Neural crest cell (in vitro differentiated cells): ENCODE results near the gene NELFB. TPM values are rescaled to one million over a fixed set of nuclear protein-coding genes. Genes with fewer than 3 reads are reported as not detected.

Experiments used
- DNase-seq: peaks from one replicate; pipeline ENCODE4 v3.0.0; 2021; ENCODE audit warnings: low read depth, mixed read lengths, low spot score
- H3K27ac Mint-ChIP-seq: one replicate; pipeline ENCODE4 v1.8.0; 2021; ENCODE audit warnings: mild to moderate bottlenecking, mixed read lengths; ENCODE audit not compliant: unreplicated experiment
- H3K27me3 Mint-ChIP-seq: 2 replicates; pipeline ENCODE4 v1.8.0; 2021; ENCODE audit warnings: low read depth, mild to moderate bottlenecking, mixed read lengths
- H3K36me3 Mint-ChIP-seq: 2 replicates; pipeline ENCODE4 v1.8.0; 2021; ENCODE audit warnings: low read depth, mild to moderate bottlenecking, mixed read lengths
- H3K4me1 Mint-ChIP-seq: 2 replicates; pipeline ENCODE4 v1.8.0; 2021; ENCODE audit warnings: mixed read lengths
- H3K4me3 Mint-ChIP-seq: one replicate; pipeline ENCODE4 v1.8.0; 2021; ENCODE audit warnings: mild to moderate bottlenecking, mixed read lengths
- H3K9me3 Mint-ChIP-seq: 2 replicates; pipeline ENCODE4 v1.8.0; 2021; ENCODE audit warnings: mixed read lengths
- CTCF ChIP-seq: fragments of 200-600 bp; sonication (generic); conservative IDR thresholded peaks from 2 replicates; pipeline ENCODE4 v1.5.0; 2021; ENCODE audit warnings: antibody characterized with exemption, mild to moderate bottlenecking
- total RNA-seq: library from RNA; stranded (reverse); gene quantifications from 2 replicates; pipeline ENCODE4 v1.2.1, GENCODE V29; 2021

The NELFB gene
- total RNA-seq, 1 donor from 2014 or later: 79.0 TPM

- DNase-seq: no peak
- peaks cover 3% of the 10 kb centered on the region for H3K27me3 Mint-ChIP-seq
- H3K36me3 Mint-ChIP-seq: no peaks in the 10 kb centered on the region
- no peak for TF ChIP-seq CTCF
- H3K27ac Mint-ChIP-seq: no peak overlapping the region
- peaks cover 4% of the 10 kb centered on the region for H3K4me1 Mint-ChIP-seq
- H3K4me3 Mint-ChIP-seq: no peak overlapping the region
- no peaks in the 10 kb centered on the region for H3K9me3 Mint-ChIP-seq
These were observed 25.9 kb upstream of the NELFB start for GRCh38 chr9:137228968-137229896.

- Mint-ChIP-seq H3K27me3 (peaks cover 3% of the 10 kb centered on the region), H3K4me1 (peaks cover 4% of the 10 kb centered on the region), H3K4me3 (no peak overlapping the region), H3K36me3 (no peaks in the 10 kb centered on the region), H3K27ac (no peak overlapping the region), H3K9me3 (no peaks in the 10 kb centered on the region)
- DNase-seq: no peak
- TF ChIP-seq CTCF: no peak
These were observed 25.0 kb upstream of the NELFB start for GRCh38 chr9:137229903-137230704.

DNA sequence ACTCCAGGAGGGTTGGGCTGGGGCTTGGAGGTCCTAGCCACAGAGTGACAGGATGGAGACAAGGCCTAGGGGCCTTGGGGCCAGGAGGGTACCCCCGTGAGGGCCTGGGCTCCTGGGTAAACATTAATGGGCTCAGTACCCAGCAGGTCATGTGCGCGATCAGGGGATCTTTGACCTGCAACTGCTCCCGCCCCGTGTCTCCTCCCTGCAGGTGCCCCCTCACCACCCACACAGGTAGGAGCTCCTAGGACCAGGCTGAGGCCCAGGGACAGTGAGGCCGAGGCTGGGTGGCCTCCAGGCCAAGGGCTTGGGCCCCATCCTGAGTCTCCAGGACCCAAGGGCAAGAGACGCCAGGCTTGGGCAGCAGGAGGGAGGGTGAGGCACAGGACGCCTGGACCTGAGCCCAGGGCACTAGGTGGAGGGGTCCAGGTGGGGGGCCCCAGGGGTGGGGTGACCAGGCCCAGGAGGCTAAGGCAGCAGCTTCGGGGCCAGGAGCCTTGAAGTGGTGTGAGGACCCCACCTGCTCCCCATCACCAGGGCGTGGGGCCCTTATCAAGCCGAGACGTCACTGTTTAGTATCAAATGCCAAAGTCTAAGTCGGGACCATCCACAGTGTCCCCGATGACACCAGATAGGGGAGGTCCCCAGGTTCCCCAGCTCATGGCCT lies 24.3 kb upstream of the NELFB start, which contains the start of gene SLC34A3:
TSS of gene SLC34A3 (plus strand) at position 197 of the 667 bp plus-strand sequence. CDS start 802 bp downstream, outside the sequence.
- DNase-seq: no peak
- Mint-ChIP-seq H3K36me3 (no peaks in the 10 kb centered on the region), H3K27ac (no peak within 1 kb of the TSS), H3K27me3 (peaks cover 3% of the 10 kb centered on the region), H3K4me1 (peaks cover 4% of the 10 kb centered on the region), H3K4me3 (no peak within 1 kb of the TSS), H3K9me3 (no peaks in the 10 kb centered on the region)
- TF ChIP-seq CTCF: no peak

DNA sequence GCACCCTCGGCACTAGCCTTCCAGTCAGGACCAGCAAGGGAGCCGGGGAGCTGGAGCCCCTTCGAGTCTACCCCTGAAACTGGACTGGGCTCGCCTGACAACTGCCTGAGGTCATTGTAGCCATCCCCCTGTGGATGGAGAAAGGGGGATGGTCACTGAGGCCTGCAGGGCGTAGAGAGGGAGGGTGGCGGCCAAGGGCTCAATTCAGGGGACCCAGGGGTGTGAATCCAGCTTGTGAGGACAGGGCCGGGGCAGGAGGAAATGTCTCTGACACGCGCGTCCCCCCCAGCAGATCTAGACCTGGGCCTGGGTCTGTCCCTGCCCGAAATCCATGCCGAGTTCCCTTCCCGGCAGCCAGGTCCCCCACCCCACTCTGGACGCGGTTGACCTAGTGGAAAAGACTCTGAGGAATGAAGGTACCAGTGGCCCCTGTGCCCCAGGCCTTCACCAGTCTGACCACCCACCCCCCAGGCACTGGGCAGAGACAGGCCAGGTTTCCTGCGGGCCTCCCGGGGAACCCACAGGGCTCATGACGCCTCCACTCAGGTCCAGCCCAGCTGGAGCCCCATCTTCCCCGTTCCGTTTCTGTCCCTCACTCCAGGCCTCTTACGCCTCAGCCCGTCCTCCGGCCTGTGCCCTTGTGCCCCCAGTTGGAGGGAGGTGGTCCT lies 23.6 kb upstream of the NELFB start:
- H3K4me1 Mint-ChIP-seq: peaks cover 4% of the 10 kb centered on the region
- peaks cover 3% of the 10 kb centered on the region for H3K27me3 Mint-ChIP-seq
- H3K4me3 Mint-ChIP-seq: no peak overlapping the region
- H3K9me3 Mint-ChIP-seq: no peaks in the 10 kb centered on the region
- no peaks in the 10 kb centered on the region for H3K36me3 Mint-ChIP-seq
- no peak overlapping the region for H3K27ac Mint-ChIP-seq
- no peak for TF ChIP-seq CTCF
- DNase-seq: no peak

GRCh38 chr9:137232101-137232500 lies 23.0 kb upstream of the NELFB start:
- Mint-ChIP-seq H3K9me3 (no peaks in the 10 kb centered on the region), H3K36me3 (no peaks in the 10 kb centered on the region), H3K4me3 (no peak overlapping the region), H3K4me1 (peaks cover 4% of the 10 kb centered on the region), H3K27me3 (peaks cover 3% of the 10 kb centered on the region), H3K27ac (no peak overlapping the region)
- no peak for DNase-seq
- no peak for TF ChIP-seq CTCF
